AG20443 (cell line): ENCODE measurements around the gene CNGA3.

Experiments
- DNase-seq: peaks from one replicate; pipeline ENCODE4 v3.0.0; 2012; ENCODE audit warnings: low spot score, mixed read lengths

The CNGA3 gene

GRCh38 chr2:98444436-98445176, 98.3 kb downstream of the CNGA3 start, which contains the start of gene INPP4A:
Gene INPP4A, plus strand, starts transcription at chr2:98444858. Its CDS starts 75,191 bp downstream, at chr2:98520049.
- peak; percentile 98 for DNase-seq

GRCh38 chr2:98445177-98445682, 99.0 kb downstream of the CNGA3 start:
- peak; percentile 72 for DNase-seq

GRCh38 chr2:98445683-98446581, 99.7 kb downstream of the CNGA3 start:
- DNase-seq = no peak

- DNase-seq = no peak
Observed at GRCh38 chr2:98446850-98447249, 100.6 kb downstream of the CNGA3 start.
